Measurements from ENCODE around the gene OR2C1.

Gene OR2C1

DNA sequence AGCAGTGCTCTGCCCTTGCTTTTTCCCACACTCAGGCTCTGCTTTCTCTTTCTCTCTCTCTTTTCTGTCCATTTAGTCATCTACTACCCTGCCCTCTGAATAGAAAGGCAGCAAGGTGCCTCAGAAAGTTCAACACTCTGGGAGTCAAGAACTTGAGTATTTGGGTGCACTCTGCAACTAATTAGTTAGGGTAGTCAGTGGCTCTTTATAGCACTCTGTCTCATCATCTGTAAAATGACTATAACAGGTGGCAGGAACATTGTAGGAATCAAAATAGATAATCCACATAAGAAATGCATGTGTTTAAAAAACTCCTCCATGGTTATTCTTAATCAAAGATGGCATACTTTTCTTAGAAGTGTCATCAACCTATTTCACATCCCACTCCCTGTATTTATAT is 7.2 kb downstream of the OR2C1 start:
- Mint-ChIP-seq H3K4me1 (ENCODE audit: low read depth) (no peaks in the 10 kb centered on the region), H3K36me3 (ENCODE audit: low read depth) (peaks cover 12% of the 10 kb centered on the region), H3K27me3 (peaks cover 33% of the 10 kb centered on the region), H3K9me3 (peaks cover 37% of the 10 kb centered on the region), H3K4me3 (no peak overlapping the region), H3K27ac (no peak overlapping the region)
- intact Hi-C loops (cut with micrococcal nuclease), result no loop called here

DNA sequence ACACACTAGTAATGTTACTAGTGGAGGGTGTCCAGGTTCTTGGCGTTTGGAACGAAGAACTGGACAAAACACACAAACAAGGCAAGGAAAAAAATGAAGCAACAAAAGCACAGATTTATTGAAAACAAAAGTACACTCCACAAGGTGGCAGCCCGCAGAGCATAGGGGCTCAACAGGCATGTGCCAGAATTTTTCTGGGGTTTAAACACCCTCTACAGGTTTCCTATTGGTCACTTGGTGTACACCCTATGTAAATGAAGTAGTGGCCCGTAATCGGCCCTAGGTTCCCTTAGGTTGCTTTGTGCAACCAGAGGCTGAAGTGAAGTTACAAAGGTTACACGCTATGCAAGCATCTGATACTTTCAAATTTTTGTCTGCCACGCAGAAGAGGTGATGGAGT is 8.1 kb downstream of the OR2C1 start:
- H3K4me1 Mint-ChIP-seq (ENCODE audit: low read depth), result no peaks in the 10 kb centered on the region
- no peak overlapping the region for H3K4me3 Mint-ChIP-seq
- intact Hi-C loops (cut with micrococcal nuclease), result no loop called here
- no peak overlapping the region for H3K27ac Mint-ChIP-seq
- peaks cover 12% of the 10 kb centered on the region for H3K36me3 Mint-ChIP-seq (ENCODE audit: low read depth)
- peaks cover 37% of the 10 kb centered on the region for H3K9me3 Mint-ChIP-seq
- peaks cover 33% of the 10 kb centered on the region for H3K27me3 Mint-ChIP-seq

DNA sequence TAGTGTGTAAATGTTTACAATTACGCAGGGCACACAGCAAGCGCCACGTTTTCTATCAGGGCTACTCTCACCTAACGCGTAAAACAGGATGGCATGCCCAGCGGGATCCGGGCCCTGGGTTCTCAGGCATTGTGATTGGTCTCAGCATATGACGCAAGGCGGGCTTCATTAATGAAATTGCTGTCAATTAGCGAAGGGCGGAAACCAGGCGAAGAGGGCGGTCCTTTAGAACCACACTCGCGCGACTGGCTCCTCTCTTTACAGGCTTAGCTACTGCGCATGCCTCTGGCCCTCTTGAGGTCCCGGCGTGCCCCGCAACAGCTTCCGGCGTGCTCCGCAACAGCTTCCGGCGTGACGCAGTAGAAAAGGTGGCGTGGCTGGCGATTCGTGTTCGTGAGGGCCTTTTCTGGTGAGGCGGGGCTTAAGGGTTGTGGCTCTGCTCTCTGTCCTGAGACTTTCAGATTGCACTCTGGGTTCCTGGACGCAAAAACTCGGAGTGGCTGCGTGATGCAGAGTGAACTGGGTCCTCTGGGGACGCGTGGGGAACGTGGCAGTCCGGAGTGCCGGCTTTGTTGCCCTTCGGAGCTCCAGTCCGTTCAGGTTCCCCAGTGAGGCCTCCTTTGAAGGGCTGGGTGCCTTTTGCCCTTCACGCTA is 9.2 kb downstream of the OR2C1 start:
- Mint-ChIP-seq H3K27ac (no peak overlapping the region), H3K27me3 (peaks cover 32% of the 10 kb centered on the region), H3K9me3 (peaks cover 37% of the 10 kb centered on the region), H3K4me3 (peak overlapping the region; percentile 61), H3K36me3 (ENCODE audit: low read depth) (peaks cover 12% of the 10 kb centered on the region), H3K4me1 (ENCODE audit: low read depth) (no peaks in the 10 kb centered on the region)
- intact Hi-C loops (cut with micrococcal nuclease), result no loop called here

- H3K9me3 Mint-ChIP-seq, result peaks cover 11% of the 10 kb centered on the region
- no peak overlapping the region for H3K27ac Mint-ChIP-seq
- no peak overlapping the region for H3K4me3 Mint-ChIP-seq
- intact Hi-C loops (cut with micrococcal nuclease), result no loop called here
- H3K27me3 Mint-ChIP-seq, result peaks cover 15% of the 10 kb centered on the region
- H3K36me3 Mint-ChIP-seq (ENCODE audit: low read depth), result peaks cover 12% of the 10 kb centered on the region
- H3K4me1 Mint-ChIP-seq (ENCODE audit: low read depth), result no peaks in the 10 kb centered on the region
Observed at GRCh38 chr16:3369073-3369472, 13.4 kb downstream of the OR2C1 start.

DNA sequence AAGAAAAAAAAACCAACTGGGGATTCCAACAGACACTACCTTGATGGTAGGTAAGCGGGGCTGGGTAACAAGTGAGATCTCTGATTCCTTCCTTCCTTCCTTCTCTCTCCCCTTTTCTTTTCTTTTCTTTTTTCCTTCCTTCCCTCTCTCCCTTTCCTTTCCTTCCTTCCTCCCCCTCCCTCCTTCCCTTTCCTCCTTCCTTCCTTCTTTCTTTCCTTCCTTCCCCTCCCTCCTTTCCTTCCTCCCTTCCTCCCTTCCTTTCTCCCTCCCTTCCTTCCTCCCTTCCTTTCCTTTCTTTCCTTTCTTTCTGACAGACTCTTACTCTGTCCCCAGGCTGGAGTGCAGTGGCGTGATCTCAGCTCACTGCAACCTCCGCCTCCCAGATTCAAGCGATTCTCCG is 20.0 kb downstream of the OR2C1 start:
- Mint-ChIP-seq H3K27ac (no peak overlapping the region), H3K36me3 (ENCODE audit: low read depth) (no peaks in the 10 kb centered on the region), H3K4me3 (no peak overlapping the region), H3K9me3 (peaks cover 76% of the 10 kb centered on the region), H3K27me3 (no peaks in the 10 kb centered on the region), H3K4me1 (ENCODE audit: low read depth) (no peaks in the 10 kb centered on the region)
- intact Hi-C loops (cut with micrococcal nuclease), result no loop called here

DNA sequence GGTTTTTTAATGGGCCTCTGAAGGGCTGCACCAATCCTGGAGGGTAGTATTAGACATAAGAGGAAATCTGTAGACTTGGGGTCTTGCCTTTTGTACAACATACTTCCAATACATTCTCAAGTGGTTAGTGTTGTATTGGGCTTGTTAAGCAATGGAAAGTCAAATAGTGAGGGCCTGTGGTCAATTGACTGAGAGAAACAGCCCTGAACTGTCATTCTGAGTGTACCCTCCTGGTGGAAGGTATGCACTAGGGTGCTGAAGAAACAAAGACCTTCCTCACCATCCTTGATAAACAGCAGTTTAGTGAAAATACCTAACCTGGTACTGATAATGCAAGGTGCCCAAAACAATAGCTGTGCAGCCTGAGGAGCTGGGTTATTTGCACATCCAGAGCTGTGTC is 22.2 kb downstream of the OR2C1 start:
- Mint-ChIP-seq H3K9me3 (peaks cover 99% of the 10 kb centered on the region), H3K4me3 (no peak overlapping the region), H3K36me3 (ENCODE audit: low read depth) (peaks cover 21% of the 10 kb centered on the region), H3K4me1 (ENCODE audit: low read depth) (no peaks in the 10 kb centered on the region), H3K27ac (no peak overlapping the region), H3K27me3 (no peaks in the 10 kb centered on the region)
- intact Hi-C loops (cut with micrococcal nuclease), result no loop called here

GRCh38 chr16:3383045-3383448 is 27.4 kb downstream of the OR2C1 start:
- peaks cover 87% of the 10 kb centered on the region for H3K9me3 Mint-ChIP-seq
- peaks cover 71% of the 10 kb centered on the region for H3K36me3 Mint-ChIP-seq (ENCODE audit: low read depth)
- no peak overlapping the region for H3K27ac Mint-ChIP-seq
- H3K4me3 Mint-ChIP-seq, result no peak overlapping the region
- no peaks in the 10 kb centered on the region for H3K27me3 Mint-ChIP-seq
- no peaks in the 10 kb centered on the region for H3K4me1 Mint-ChIP-seq (ENCODE audit: low read depth)
- intact Hi-C loops (cut with micrococcal nuclease), result no loop called here

GRCh38 chr16:3388325-3388724 is 32.6 kb downstream of the OR2C1 start:
- no peak overlapping the region for H3K27ac Mint-ChIP-seq
- H3K9me3 Mint-ChIP-seq, result peaks cover 56% of the 10 kb centered on the region
- no peaks in the 10 kb centered on the region for H3K4me1 Mint-ChIP-seq (ENCODE audit: low read depth)
- no peaks in the 10 kb centered on the region for H3K27me3 Mint-ChIP-seq
- H3K4me3 Mint-ChIP-seq, result no peak overlapping the region
- intact Hi-C loops (cut with micrococcal nuclease), result no loop called here
- peaks cover 98% of the 10 kb centered on the region for H3K36me3 Mint-ChIP-seq (ENCODE audit: low read depth)

GRCh38 chr16:3389663-3390338 is 34.1 kb downstream of the OR2C1 start:
- Mint-ChIP-seq H3K27me3 (no peaks in the 10 kb centered on the region), H3K4me1 (ENCODE audit: low read depth) (peaks cover 3% of the 10 kb centered on the region), H3K36me3 (ENCODE audit: low read depth) (peaks cover 98% of the 10 kb centered on the region), H3K9me3 (peaks cover 50% of the 10 kb centered on the region), H3K4me3 (no peak overlapping the region), H3K27ac (no peak overlapping the region)
- intact Hi-C loops (cut with micrococcal nuclease), result no loop called here

DNA sequence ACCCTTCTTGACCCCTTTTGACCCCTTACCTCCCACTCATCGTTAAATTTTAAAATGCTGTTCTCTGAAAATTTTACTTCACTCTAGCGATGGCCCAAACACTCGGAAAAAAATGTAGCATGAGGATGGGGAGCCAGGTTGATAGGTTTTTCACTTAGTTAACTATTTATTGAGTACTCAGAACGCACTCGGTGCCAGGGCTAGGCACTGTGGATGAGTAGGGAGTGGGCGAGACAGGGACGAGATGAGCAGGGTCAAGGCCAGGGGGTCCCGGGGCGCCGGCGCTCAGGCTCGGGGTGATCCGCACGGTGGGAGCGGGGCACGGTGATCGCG is 44.7 kb downstream of the OR2C1 start:
- intact Hi-C loops (cut with micrococcal nuclease), result loop anchor here (2.0 kb wide), 2 partner anchors 100 to 118 kb away; partner anchors contain the start of genes CLUAP1 and ZNF263
- H3K36me3 Mint-ChIP-seq (ENCODE audit: low read depth), result peaks cover 90% of the 10 kb centered on the region
- H3K27me3 Mint-ChIP-seq, result no peaks in the 10 kb centered on the region
- peaks cover 55% of the 10 kb centered on the region for H3K9me3 Mint-ChIP-seq
- peak overlapping the region; percentile 85 for H3K27ac Mint-ChIP-seq
- H3K4me3 Mint-ChIP-seq, result peak overlapping the region; percentile 96
- peaks cover 23% of the 10 kb centered on the region for H3K4me1 Mint-ChIP-seq (ENCODE audit: low read depth)

- Mint-ChIP-seq H3K36me3 (ENCODE audit: low read depth) (peaks cover 90% of the 10 kb centered on the region), H3K27me3 (no peaks in the 10 kb centered on the region), H3K4me1 (ENCODE audit: low read depth) (peaks cover 27% of the 10 kb centered on the region), H3K27ac (peak within 1 kb of the TSS; percentile 85), H3K4me3 (peak within 1 kb of the TSS; percentile 96), H3K9me3 (peaks cover 55% of the 10 kb centered on the region)
- intact Hi-C loops (cut with micrococcal nuclease), result loop anchor here (1.0 to 2.0 kb wide), 3 partner anchors 56 to 118 kb away; partner anchors contain the start of genes CLUAP1 and ZNF263
Observed at GRCh38 chr16:3400779-3401688, 45.3 kb downstream of the OR2C1 start, which contains the start of the genes ZNF174 and ZSCAN32. Gene ZNF174 (plus strand): TSS chr16:3401215. CDS start chr16:3402005, 790 bp downstream. Gene ZSCAN32 (minus strand): TSS chr16:3401004. CDS start chr16:3397557, 3,447 bp downstream.

DNA sequence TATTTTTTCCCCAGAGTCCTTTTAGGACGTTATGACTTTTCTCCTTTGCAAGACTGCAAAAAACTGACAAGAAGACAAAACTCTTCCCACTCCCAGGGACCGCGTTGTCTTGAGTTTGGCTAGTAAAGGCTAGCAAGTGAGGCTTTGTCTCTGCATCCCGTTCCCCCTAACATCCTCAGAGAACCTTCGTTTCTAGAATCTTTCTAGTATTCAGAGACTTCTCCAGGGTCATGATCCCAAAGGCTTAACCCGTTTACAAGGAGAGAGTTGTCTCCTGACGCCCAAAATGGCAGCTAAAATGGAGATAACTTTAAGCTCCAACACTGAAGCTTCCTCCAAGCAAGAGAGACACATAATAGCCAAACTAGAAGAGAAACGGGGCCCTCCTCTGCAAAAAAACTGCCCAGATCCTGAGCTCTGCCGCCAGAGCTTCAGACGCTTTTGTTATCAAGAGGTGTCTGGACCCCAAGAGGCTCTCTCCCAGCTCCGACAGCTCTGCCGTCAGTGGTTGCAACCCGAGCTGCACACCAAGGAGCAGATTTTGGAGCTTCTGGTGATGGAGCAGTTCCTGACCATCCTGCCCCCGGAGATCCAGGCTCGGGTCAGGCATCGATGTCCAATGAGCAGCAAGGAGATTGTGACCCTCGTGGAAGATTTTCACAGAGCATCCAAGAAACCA is 46.2 kb downstream of the OR2C1 start:
- H3K9me3 Mint-ChIP-seq, result peaks cover 55% of the 10 kb centered on the region
- H3K4me1 Mint-ChIP-seq (ENCODE audit: low read depth), result peaks cover 27% of the 10 kb centered on the region
- H3K27me3 Mint-ChIP-seq, result no peaks in the 10 kb centered on the region
- H3K36me3 Mint-ChIP-seq (ENCODE audit: low read depth), result peaks cover 90% of the 10 kb centered on the region
- peak overlapping the region; percentile 96 for H3K4me3 Mint-ChIP-seq
- intact Hi-C loops (cut with micrococcal nuclease), result loop anchor here (1.0 to 2.0 kb wide), 3 partner anchors 55 to 119 kb away; partner anchors contain the start of genes CLUAP1 and ZNF263
- H3K27ac Mint-ChIP-seq, result peak overlapping the region; percentile 85

Data from dendritic cell treated with granulocyte-macrophage colony-stimulating factor and Interleukin-4, amounts not matched to agents 40 ng/mL and 50 ng/mL, for 4 days (primary cell).